Measurements from ENCODE around the gene RGS3. TPM values are rescaled to one million over a fixed set of nuclear protein-coding genes. Genes with fewer than 3 reads are reported as not detected.

Gene RGS3
- total and polyA plus RNA-seq, 10 of the 15 experiments (the other 5 are each of a cell fraction or from before 2014, with no cell fraction given), result 2.9 to 138 (median 28.8) TPM

- POLR2A ChIA-PET, result interaction anchor here (0.7 kb wide), 1 partner anchor 17 kb away, joined by 5 read pairs; no protein-coding TSS in a partner anchor
- H3K36me3 ChIP-seq (ENCODE audit: control insufficient read depth in 2 of 2, insufficient read depth in 2 of 2, low read length in 1 of 2), result peaks cover 45 to 51% of the 10 kb centered on the region in 2 experiments
- H3K27me3 ChIP-seq (replicated peaks in 1 of 2; ENCODE audit: control insufficient read depth in 2 of 2, insufficient read depth in 2 of 2, low read length in 1 of 2), result no peaks in the 10 kb centered on the region
Measured at GRCh38 chr9:113533335-113534225, 70.1 kb downstream of the RGS3 start.

GRCh38 chr9:113535756-113536155 is 72.2 kb downstream of the RGS3 start:
- RAD21 ChIA-PET (ENCODE audit: unreplicated experiment), result interaction anchor here (1.3 kb wide), 1 partner anchor 12 kb away, joined by 4 read pairs; no protein-coding TSS in a partner anchor
- in situ Hi-C loops (cut with MboI) (no loop called here), intact Hi-C loops (cut with micrococcal nuclease; ENCODE audit: unreplicated experiment) (no loop called here)
- H3K9ac ChIP-seq (ENCODE audit: control insufficient read depth, insufficient read depth, low read length), result no peak overlapping the region
- no TSS peak for BruUV-seq (replicated peaks)
- H3K4me3 ChIP-seq, result no peak overlapping the region
- H3K4me1 ChIP-seq (ENCODE audit: control insufficient read depth, insufficient read depth, low read length), result no peaks in the 10 kb centered on the region
- peaks cover 4% of the 10 kb centered on the region; the same call in 1 of the 2 replicates for H4K20me1 ChIP-seq (ENCODE audit: control insufficient read depth, insufficient read depth)
- POLR2A ChIA-PET, result interaction anchor here (1.1 kb wide), 1 partner anchor 10 kb away, joined by 3 read pairs; no protein-coding TSS in a partner anchor
- no peak overlapping the region for H2AFZ ChIP-seq (ENCODE audit: control insufficient read depth, low read depth, low read length)
- FAIRE-seq (no peak), DNase-seq (ENCODE audit: low read depth, low spot score) (no peak), ATAC-seq (no peak)
- WGBS (ENCODE audit: insufficient coverage, insufficient replicate concordance, low lambda C conversion rate, missing lambda C conversion rate), result 78% methylated on average over 6 of the region's 6 CpGs
- H3K27ac ChIP-seq (ENCODE audit: control insufficient read depth, insufficient read depth), result no peak overlapping the region
- H3K4me2 ChIP-seq (ENCODE audit: control insufficient read depth, insufficient read depth), result no peak overlapping the region
- peaks cover 40 to 45% of the 10 kb centered on the region in 2 experiments for H3K36me3 ChIP-seq (ENCODE audit: control insufficient read depth in 2 of 2, insufficient read depth in 2 of 2, low read length in 1 of 2)
- H3K79me2 ChIP-seq (ENCODE audit: control insufficient read depth, insufficient read depth, low read length), result peaks cover 3% of the 10 kb centered on the region
- no peaks in the 10 kb centered on the region for H3K27me3 ChIP-seq (replicated peaks in 1 of 2; ENCODE audit: control insufficient read depth in 2 of 2, insufficient read depth in 2 of 2, low read length in 1 of 2)
- CTCF ChIA-PET, result no interaction called here
- no peaks in the 10 kb centered on the region for H3K9me3 ChIP-seq (replicated peaks; ENCODE audit: control insufficient read depth, insufficient read depth, low read length)
- SMC1A ChIA-PET (ENCODE audit: uncharacterized antibody, unreplicated experiment), result interaction anchor here (0.8 to 1.2 kb wide), 2 partner anchors 23 to 44 kb away, joined by 3 read pairs; no protein-coding TSS in a partner anchor
- TF ChIP-seq TBL1XR1 (IDR thresholded peaks at IDR 0.05; ENCODE audit: low read depth, low read length), result no peak
- TF ChIP-seq MYB (IDR thresholded peaks at IDR 0.05; ENCODE audit: borderline replicate concordance, low read depth, low read length), result no peak
- TF ChIP-seq SMAD5 (IDR thresholded peaks at IDR 0.05; ENCODE audit: low read depth), result no peak
- TF ChIP-seq MTA2 (IDR thresholded peaks at IDR 0.05; ENCODE audit: low read depth), result no peak
- no peak for TF ChIP-seq KDM1A (IDR thresholded peaks at IDR 0.05; ENCODE audit: borderline replicate concordance)
- TF ChIP-seq SIX5 (IDR thresholded peaks at IDR 0.05; ENCODE audit: low read depth, low read length, severe bottlenecking), result no peak
- TF ChIP-seq, protein P1, sequence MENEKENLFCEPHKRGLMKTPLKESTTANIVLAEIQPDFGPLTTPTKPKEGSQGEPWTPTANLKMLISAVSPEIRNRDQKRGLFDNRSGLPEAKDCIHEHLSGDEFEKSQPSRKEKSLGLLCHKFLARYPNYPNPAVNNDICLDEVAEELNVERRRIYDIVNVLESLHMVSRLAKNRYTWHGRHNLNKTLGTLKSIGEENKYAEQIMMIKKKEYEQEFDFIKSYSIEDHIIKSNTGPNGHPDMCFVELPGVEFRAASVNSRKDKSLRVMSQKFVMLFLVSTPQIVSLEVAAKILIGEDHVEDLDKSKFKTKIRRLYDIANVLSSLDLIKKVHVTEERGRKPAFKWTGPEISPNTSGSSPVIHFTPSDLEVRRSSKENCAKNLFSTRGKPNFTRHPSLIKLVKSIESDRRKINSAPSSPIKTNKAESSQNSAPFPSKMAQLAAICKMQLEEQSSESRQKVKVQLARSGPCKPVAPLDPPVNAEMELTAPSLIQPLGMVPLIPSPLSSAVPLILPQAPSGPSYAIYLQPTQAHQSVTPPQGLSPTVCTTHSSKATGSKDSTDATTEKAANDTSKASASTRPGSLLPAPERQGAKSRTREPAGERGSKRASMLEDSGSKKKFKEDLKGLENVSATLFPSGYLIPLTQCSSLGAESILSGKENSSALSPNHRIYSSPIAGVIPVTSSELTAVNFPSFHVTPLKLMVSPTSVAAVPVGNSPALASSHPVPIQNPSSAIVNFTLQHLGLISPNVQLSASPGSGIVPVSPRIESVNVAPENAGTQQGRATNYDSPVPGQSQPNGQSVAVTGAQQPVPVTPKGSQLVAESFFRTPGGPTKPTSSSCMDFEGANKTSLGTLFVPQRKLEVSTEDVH (IDR thresholded peaks at IDR 0.05; ENCODE audit: low read depth, partially characterized antibody), result no peak
- TF ChIP-seq REST (IDR thresholded peaks at IDR 0.05; ENCODE audit: low read depth, low read length), result no peak

More at GRCh38 chr9:113533335-113534225, 70.1 kb downstream of the RGS3 start:
- Histone ChIP-seq H3K27ac (ENCODE audit: control insufficient read depth, insufficient read depth) (no peak overlapping the region), H3K4me2 (ENCODE audit: control insufficient read depth, insufficient read depth) (no peak overlapping the region), H3K9ac (ENCODE audit: control insufficient read depth, insufficient read depth, low read length) (no peak overlapping the region), H3K4me1 (ENCODE audit: control insufficient read depth, insufficient read depth, low read length) (no peaks in the 10 kb centered on the region), H3K9me3 (replicated peaks; ENCODE audit: control insufficient read depth, insufficient read depth, low read length) (no peaks in the 10 kb centered on the region), H3K4me3 (no peak overlapping the region), H3K79me2 (ENCODE audit: control insufficient read depth, insufficient read depth, low read length) (peaks cover 3% of the 10 kb centered on the region), H2AFZ (ENCODE audit: control insufficient read depth, low read depth, low read length) (no peak overlapping the region), H4K20me1 (ENCODE audit: control insufficient read depth, insufficient read depth) (peaks cover 5% of the 10 kb centered on the region)
- ChIA-PET RAD21 (ENCODE audit: unreplicated experiment) (interaction anchor here (0.6 to 1.5 kb wide), 3 partner anchors 11 to 60 kb away, joined by 3 to 4 read pairs (median 3); no protein-coding TSS in a partner anchor), SMC1A (ENCODE audit: uncharacterized antibody, unreplicated experiment) (interaction anchor here (0.6 to 2.7 kb wide), 6 partner anchors 10 to 124 kb away, joined by 3 to 7 read pairs (median 4); no protein-coding TSS in a partner anchor), CTCF (interaction anchor here (0.6 to 4.7 kb wide), 4 partner anchors 15 to 758 kb away, joined by 3 to 19 read pairs (median 4); no protein-coding TSS in a partner anchor)
- no TSS peak for BruUV-seq (replicated peaks)
- FAIRE-seq (no peak), DNase-seq (ENCODE audit: low read depth, low spot score) (no peak), ATAC-seq (no peak)
- intact Hi-C loops (cut with micrococcal nuclease; ENCODE audit: unreplicated experiment) (no loop called here), in situ Hi-C loops (cut with MboI) (no loop called here)
- TF ChIP-seq NR2F1 (conservative IDR thresholded peaks at IDR 0.05), result no peak
- WGBS (ENCODE audit: insufficient coverage, insufficient replicate concordance, low lambda C conversion rate, missing lambda C conversion rate), result 84% methylated on average over 8 of the region's 8 CpGs

All from GM12878 (cell line).